NCI-H187 (cell line): ENCODE results near the gene CRABP2.

ENCODE experiments used
- DNase-seq, 2 experiments: peaks; one replicate each; lab custom pipeline; 2025; lab: John Stamatoyannopoulos, UW

CRABP2 gene

GRCh38 chr1:156667968-156668709 is 37.2 kb downstream of the CRABP2 start:
- DNase-seq = no peak

- no peak for DNase-seq
These were observed 37.8 kb downstream of the CRABP2 start for GRCh38 chr1:156667610-156667967.

- no peak for DNase-seq
These were observed 38.3 kb downstream of the CRABP2 start for GRCh38 chr1:156666862-156667609.

GRCh38 chr1:156665539-156665938 is 39.8 kb downstream of the CRABP2 start:
- no peak for DNase-seq

- DNase-seq = peak; percentile 54 to 60
These were observed 40.5 kb downstream of the CRABP2 start for GRCh38 chr1:156664767-156665411.

GRCh38 chr1:156664046-156664766 is 41.2 kb downstream of the CRABP2 start:
- peak; percentile 34 to 60 for DNase-seq

GRCh38 chr1:156663178-156663577 is 42.2 kb downstream of the CRABP2 start:
- no peak for DNase-seq

GRCh38 chr1:156662800-156663055 is 42.7 kb downstream of the CRABP2 start:
- no peak for DNase-seq

- DNase-seq = no peak
These were observed 43.2 kb downstream of the CRABP2 start for GRCh38 chr1:156662005-156662799.

- no peak for DNase-seq
These were observed 44.7 kb downstream of the CRABP2 start for GRCh38 chr1:156660752-156661112.

GRCh38 chr1:156659988-156660751 is 45.2 kb downstream of the CRABP2 start:
- peak; percentile 95 to 96 for DNase-seq

GRCh38 chr1:156659661-156659987 is 45.8 kb downstream of the CRABP2 start:
- no peak for DNase-seq

- no peak for DNase-seq
These were observed 46.3 kb downstream of the CRABP2 start for GRCh38 chr1:156658945-156659574.

GRCh38 chr1:156658496-156658895 is 46.9 kb downstream of the CRABP2 start:
- DNase-seq = no peak

GRCh38 chr1:156657741-156658319 is 47.6 kb downstream of the CRABP2 start:
- no peak for DNase-seq

- DNase-seq = peak; percentile 63 to 74
These were observed 48.3 kb downstream of the CRABP2 start for GRCh38 chr1:156656806-156657740.

- DNase-seq = no peak
These were observed 49.4 kb downstream of the CRABP2 start for GRCh38 chr1:156655904-156656516.

- no peak for DNase-seq
These were observed 50.1 kb downstream of the CRABP2 start for GRCh38 chr1:156655151-156655903.
